DOHH2 (cell line): Measurements from ENCODE around the gene LEPR.
"Not testable (repeated sequence)": the region's sequence is repeated elsewhere in the genome, so short reads cannot be mapped to it uniquely, and the experiment has no call there.

Experiments
- H3F3A ChIP-seq: fragments of 200-600 bp; sonication (generic), shearing (Covaris generic); 2 replicates; pipeline ENCODE4 v1.6.0; 2016; ENCODE audit warnings: antibody characterized with exemption, mild to moderate bottlenecking; ENCODE audit not compliant: control insufficient read depth, insufficient read depth
- H3K27ac ChIP-seq: fragments of 200-600 bp; sonication (generic); 2 replicates; pipeline ENCODE4 v1.5.1; 2014; ENCODE audit warnings: low read depth, mild to moderate bottlenecking, low read length, moderate library complexity
- H3K27me3 ChIP-seq: fragments of 200-600 bp; sonication (generic); 2 replicates; pipeline ENCODE4 v1.6.1; 2014; ENCODE audit warnings: mild to moderate bottlenecking, low read length, mixed read lengths; ENCODE audit not compliant: control insufficient read depth
- H3K36me3 ChIP-seq: fragments of 200-600 bp; sonication (generic); 2 replicates; pipeline ENCODE4 v1.6.1; 2014; ENCODE audit warnings: mild to moderate bottlenecking, low read length, moderate library complexity, mixed read lengths; ENCODE audit not compliant: control insufficient read depth
- H3K4me1 ChIP-seq: fragments of 200-600 bp; sonication (generic); 2 replicates; pipeline ENCODE4 v1.6.1; 2014; ENCODE audit warnings: mild to moderate bottlenecking, low read length, mixed read lengths; ENCODE audit not compliant: control insufficient read depth
- H3K4me2 ChIP-seq: fragments of 200-600 bp; sonication (generic); 2 replicates; pipeline ENCODE4 v1.6.0; 2014; ENCODE audit warnings: mild to moderate bottlenecking, low read length, moderate library complexity
- H3K4me3 ChIP-seq: fragments of 200-600 bp; sonication (generic); 2 replicates; pipeline ENCODE4 v1.5.1; 2014; ENCODE audit warnings: mild to moderate bottlenecking, low read length, mixed read lengths
- H3K79me2 ChIP-seq: fragments of 200-600 bp; sonication (generic); 2 replicates; pipeline ENCODE4 v1.6.1; 2014; ENCODE audit warnings: mild to moderate bottlenecking, low read length, mixed read lengths; ENCODE audit not compliant: control insufficient read depth
- H3K9me2 ChIP-seq: fragments of 200-600 bp; sonication (generic); replicated peaks from 2 replicates; pipeline ENCODE4 v1.6.1; 2014; ENCODE audit warnings: mild to moderate bottlenecking, low read length, mixed read lengths; ENCODE audit not compliant: control insufficient read depth
- H3K9me3 ChIP-seq: fragments of 200-600 bp; sonication (generic); 2 replicates; pipeline ENCODE4 v1.6.1; 2014; ENCODE audit warnings: antibody characterized with exemption, low read length, mixed read lengths; ENCODE audit not compliant: control insufficient read depth, insufficient read depth
- H4K20me1 ChIP-seq: fragments of 200-600 bp; sonication (generic); 2 replicates; pipeline ENCODE4 v1.6.0; 2014; ENCODE audit warnings: low read depth, mild to moderate bottlenecking, antibody characterized with exemption, low read length, moderate library complexity; ENCODE audit not compliant: control insufficient read depth, insufficient read depth
- EZH2phosphoT487 ChIP-seq: fragments of 200-600 bp; sonication (generic); IDR thresholded peaks from 2 replicates; pipeline ENCODE4 v1.6.1; 2017; ENCODE audit warnings: borderline replicate concordance, mild to moderate bottlenecking, antibody characterized with exemption, low read length, moderate library complexity, mixed read lengths
- TF ChIP-seq, protein P1 (sequence below): fragments of 200-600 bp; sonication (generic); IDR thresholded peaks from one replicate; pipeline ENCODE4 v1.5.1; 2014; ENCODE audit warnings: antibody characterized with exemption, mild to moderate bottlenecking, low read depth, low read length; ENCODE audit not compliant: poor library complexity, severe bottlenecking

Gene LEPR

DNA sequence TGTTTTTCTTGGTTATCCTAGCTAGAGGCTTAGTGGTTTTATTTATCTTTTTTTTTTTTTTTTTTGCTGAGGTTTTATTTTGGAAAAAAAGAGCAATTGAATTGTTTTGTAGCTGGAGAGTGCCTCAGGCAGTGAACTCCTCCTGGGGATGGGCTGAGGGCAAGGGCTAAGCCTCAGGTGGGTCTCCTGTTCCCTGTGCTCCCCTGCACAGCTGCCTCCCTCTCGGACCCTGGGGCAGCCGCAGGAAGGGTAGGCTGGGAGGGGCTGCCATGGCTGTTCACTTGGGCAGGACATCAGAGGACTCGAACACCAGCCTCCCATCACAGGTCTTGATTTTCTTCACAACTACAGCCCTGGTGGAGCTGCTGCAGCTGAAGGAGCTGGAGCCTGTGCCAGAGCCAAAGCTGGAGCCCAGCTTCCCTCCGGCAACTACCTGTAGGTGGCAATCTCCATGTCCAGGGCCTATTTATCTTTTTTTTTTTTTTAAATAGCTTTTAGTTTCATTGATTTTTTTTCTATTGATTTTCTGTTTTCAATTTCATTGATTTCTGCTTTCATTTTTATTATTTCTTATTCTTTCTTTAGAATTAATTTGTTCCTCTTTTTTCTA, 28.9 kb downstream of the LEPR start:
- Histone ChIP-seq H3K27ac (no peak overlapping the region), H3K36me3 (no peaks in the 10 kb centered on the region), H3K9me2 (no peaks in the 10 kb centered on the region), H3K27me3 (0 out of 2 replicates have a peak, but pooled peaks cover 8% of the 10 kb centered on the region), H3K9me3 (no peaks in the 10 kb centered on the region), H3K4me1 (no peaks in the 10 kb centered on the region), H3K4me2 (no peak overlapping the region), H3K4me3 (no peak overlapping the region), H3F3A (no peaks in the 10 kb centered on the region), H3K79me2 (no peaks in the 10 kb centered on the region), H4K20me1 (no peaks in the 10 kb centered on the region)
- TF ChIP-seq, protein P1, sequence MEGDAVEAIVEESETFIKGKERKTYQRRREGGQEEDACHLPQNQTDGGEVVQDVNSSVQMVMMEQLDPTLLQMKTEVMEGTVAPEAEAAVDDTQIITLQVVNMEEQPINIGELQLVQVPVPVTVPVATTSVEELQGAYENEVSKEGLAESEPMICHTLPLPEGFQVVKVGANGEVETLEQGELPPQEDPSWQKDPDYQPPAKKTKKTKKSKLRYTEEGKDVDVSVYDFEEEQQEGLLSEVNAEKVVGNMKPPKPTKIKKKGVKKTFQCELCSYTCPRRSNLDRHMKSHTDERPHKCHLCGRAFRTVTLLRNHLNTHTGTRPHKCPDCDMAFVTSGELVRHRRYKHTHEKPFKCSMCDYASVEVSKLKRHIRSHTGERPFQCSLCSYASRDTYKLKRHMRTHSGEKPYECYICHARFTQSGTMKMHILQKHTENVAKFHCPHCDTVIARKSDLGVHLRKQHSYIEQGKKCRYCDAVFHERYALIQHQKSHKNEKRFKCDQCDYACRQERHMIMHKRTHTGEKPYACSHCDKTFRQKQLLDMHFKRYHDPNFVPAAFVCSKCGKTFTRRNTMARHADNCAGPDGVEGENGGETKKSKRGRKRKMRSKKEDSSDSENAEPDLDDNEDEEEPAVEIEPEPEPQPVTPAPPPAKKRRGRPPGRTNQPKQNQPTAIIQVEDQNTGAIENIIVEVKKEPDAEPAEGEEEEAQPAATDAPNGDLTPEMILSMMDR: no peak
- no peak for TF ChIP-seq EZH2phosphoT487

DNA sequence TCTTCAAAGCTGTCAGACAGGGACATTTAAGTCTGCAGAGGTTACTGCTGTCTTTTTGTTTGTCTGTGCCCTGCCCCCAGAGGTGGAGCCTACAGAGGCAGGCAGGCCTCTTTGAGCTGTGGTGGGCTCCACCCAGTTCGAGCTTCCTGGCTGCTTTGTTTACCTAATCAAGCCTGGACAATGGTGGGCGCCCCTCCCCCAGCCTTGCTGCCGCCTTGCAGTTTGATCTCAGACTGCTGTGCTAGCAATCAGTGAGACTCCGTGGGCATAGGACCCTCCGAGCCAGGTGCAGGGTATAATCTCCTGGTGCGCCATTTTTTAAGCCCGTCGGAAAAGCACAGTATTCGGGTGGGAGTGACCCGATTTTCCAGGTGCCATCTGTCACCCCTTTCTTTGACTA, 35.2 kb downstream of the LEPR start:
- not testable (repeated sequence) for H3K4me3 ChIP-seq, H3K27ac ChIP-seq, H3K27me3 ChIP-seq, H3K4me2 ChIP-seq, H3F3A ChIP-seq, H3K79me2 ChIP-seq, H4K20me1 ChIP-seq, H3K9me2 ChIP-seq, H3K9me3 ChIP-seq, H3K36me3 ChIP-seq, H3K4me1 ChIP-seq

DNA sequence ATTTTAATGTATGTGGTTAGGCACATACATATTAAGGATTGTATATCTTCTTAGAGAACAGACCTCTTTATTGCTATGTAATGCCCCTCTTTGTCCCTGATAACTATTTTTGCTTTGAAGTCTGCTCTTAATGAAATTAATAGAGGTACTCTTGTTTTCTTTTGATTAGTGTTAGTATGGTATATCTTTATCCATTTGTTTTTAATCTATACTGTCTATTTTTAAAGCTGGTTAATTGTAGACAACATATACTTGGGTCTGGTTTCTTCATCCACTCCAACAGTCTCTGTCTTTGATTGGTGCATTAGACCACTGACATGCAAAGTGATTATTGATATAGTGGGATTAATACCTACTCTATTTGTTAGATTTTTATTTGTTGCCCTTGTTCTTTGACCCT, 36.0 kb downstream of the LEPR start:
- Histone ChIP-seq H4K20me1 (no peaks in the 10 kb centered on the region), H3K27me3 (no peaks in the 10 kb centered on the region), H3K79me2 (no peaks in the 10 kb centered on the region), H3K4me1 (peaks cover 3% of the 10 kb centered on the region; the same call in 1 of the 2 replicates), H3K36me3 (no peaks in the 10 kb centered on the region), H3K27ac (no peak overlapping the region), H3K4me3 (no peak overlapping the region), H3K9me2 (no peaks in the 10 kb centered on the region), H3K4me2 (no peak overlapping the region), H3F3A (no peaks in the 10 kb centered on the region), H3K9me3 (no peaks in the 10 kb centered on the region)
- TF ChIP-seq EZH2phosphoT487: no peak
- TF ChIP-seq, protein P1: no peak

DNA sequence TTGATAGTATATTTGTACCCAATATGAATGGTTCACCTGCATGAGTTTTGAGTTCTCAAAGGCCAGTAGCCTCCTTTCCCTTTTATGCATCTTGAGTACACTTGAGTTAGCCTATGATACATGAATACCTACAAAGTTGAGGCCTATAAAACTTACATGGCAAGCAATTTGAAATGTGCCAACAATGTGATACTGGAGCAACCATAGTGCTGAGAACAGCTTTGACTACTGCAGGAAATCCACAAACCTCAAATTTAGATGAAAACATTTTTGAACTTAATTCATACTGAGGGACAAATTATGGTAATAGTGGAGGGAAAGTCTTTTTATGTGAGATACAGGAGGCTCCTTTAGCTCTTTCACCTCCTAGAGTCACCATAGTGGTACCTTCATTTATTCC, 37.4 kb downstream of the LEPR start:
- TF ChIP-seq, protein P1: no peak
- no peak for TF ChIP-seq EZH2phosphoT487
- Histone ChIP-seq H3K27ac (no peak overlapping the region), H3K4me1 (peaks cover 3% of the 10 kb centered on the region; the same call in 1 of the 2 replicates), H3K79me2 (no peaks in the 10 kb centered on the region), H4K20me1 (no peaks in the 10 kb centered on the region), H3K36me3 (no peaks in the 10 kb centered on the region), H3K4me3 (no peak overlapping the region), H3K27me3 (no peaks in the 10 kb centered on the region), H3K4me2 (no peak overlapping the region), H3K9me2 (no peaks in the 10 kb centered on the region), H3F3A (no peaks in the 10 kb centered on the region), H3K9me3 (no peaks in the 10 kb centered on the region)
